Measurements from ENCODE around the gene TMA16.
A peak's percentile ranks its signal among the peaks of the same experiment; 100 is the strongest.
"Not testable (repeated sequence)": the region's sequence is repeated elsewhere in the genome, so short reads cannot be mapped to it uniquely, and the experiment has no call there.

TMA16 gene
- 8.6 reads per million, percentile 29 among the genes with 10 or more reads in this experiment for total RNA-seq

DNA sequence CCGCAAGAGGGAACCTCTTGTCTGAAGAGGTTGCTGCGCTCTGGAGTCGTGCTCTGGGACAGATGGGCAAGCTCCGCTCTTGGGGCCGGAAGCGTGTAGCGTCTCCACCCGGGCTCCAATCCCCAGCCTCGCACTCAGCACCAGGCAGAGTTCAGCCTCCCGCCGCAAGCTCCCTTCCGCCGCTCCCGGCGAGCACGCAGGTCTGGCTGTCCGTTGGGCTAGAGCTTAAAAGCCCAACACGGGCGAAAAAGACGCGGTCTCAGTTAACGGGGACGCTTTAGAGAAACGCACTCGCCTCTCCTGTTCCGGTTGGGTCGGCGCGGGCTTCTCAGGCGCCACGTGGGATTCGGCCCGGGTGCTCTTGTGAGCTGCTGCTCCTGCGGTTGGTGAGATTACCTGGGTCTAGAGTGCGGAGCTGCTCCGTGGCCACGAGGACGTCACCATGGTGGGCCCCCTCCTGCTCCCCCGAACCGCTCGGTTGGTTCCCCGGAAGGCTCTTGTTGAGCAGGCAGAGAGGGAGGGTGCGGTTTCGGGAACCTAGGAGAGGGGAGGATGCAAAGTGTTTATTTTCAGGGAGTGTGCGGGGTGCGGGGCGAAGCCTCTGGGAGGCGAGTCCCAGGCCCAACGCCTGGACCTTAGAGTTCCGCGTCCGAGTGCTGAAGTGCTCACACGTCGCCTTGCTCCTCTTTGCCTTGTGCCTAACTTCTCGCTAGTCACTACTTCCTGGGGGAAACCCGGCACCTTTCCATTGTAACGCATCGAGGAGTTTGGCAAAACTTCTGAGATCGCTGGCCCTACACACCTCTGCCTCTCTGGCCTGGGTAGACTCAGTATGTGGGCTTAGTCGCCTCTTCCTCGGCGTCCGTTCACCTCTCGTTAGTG, at the start of gene TMA16:
TSS of gene TMA16 (plus strand) at position 331 of the 882 bp plus-strand sequence. CDS start at position 443, 112 bp downstream.
- peak; percentile 62 for DNase-seq

DNA sequence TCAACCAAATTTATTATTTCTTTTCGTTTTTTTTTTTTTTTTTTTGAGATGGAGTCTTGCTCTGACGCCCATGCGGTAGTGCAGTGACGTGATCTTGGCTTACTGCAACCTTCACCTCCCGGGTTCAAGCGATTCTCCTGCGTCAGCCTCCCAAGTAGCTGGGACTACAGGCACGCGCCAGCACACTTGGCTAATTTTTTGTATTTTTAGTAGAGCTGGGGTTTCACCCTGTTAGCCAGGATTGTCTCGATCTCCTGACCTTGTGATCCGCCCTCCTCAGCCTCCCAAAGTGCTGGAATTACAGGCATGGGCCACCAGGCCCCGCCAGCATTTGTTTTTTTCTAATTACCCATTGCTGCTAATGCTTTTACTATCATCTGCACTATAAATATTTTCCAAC, 47.5 kb upstream of the TMA16 start:
- DNase-seq, result not testable (repeated sequence)

DNA sequence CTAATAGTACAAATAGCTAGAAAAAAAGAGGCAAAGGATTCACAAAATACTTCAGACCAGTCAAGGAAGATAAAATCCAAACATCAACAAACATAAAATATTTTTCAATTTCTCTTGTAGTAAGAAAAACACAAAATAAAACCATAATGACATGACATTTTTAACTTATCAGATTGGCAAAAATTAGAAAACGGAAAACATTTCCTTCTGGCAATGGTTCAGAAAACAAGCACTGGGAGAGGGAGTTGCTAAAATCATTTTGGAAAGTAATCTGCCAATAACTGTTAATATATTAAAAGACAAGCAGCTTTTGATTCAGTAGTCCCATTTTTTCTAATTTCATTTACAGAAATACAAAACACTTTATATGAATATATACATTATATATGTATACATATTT, 47.0 kb upstream of the TMA16 start:
- DNase-seq, result no peak

DNA sequence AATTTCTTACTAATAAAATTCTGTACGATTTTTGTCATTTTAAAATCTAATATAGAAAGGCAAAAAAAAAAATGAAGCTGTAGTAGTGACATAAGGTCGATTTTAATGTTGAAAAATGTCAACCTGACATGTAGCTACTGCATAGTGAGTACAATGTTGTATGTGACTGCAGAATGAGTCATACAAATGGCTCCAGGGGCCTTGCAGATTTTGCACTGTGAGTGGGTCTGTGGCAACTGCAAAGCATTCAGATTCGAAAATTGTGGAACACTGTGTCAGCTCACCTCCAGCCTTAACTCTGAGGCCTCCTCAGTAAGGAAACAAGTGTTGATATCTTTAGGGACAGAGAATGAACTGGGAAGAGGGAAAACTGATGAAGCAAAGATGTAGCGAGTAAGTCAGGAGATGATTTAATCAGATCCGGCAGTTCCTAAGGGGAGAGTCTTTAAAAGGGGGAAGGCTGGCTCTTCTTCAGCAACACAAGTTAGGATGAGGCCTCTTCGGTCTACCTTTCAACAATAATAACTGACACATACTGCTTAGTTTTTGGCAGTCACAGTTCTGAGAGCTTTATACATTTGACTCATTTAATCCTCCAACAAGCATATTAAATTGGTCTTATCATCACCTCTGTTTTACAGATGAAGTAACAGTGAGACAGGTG, 45.8 kb upstream of the TMA16 start:
- no peak for DNase-seq

DNA sequence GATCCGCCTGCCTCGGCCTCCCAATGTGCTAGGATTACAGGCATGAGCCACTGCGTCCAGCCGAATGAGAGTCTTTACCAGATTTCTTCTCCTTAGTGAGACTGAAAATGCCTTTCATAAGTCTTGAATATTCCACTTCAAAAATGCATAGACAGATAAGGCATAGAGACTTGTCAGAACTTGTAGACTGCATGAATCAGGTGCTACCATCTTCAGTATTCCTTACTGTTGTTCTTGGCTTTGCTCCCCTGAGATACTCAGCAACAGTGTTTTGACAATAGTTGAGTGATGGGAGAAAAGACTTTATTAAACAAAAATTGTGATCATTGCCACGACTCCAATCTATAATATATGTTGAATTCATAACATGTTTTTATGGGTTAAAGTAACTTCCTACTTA, 31.9 kb upstream of the TMA16 start:
- no peak for DNase-seq

DNA sequence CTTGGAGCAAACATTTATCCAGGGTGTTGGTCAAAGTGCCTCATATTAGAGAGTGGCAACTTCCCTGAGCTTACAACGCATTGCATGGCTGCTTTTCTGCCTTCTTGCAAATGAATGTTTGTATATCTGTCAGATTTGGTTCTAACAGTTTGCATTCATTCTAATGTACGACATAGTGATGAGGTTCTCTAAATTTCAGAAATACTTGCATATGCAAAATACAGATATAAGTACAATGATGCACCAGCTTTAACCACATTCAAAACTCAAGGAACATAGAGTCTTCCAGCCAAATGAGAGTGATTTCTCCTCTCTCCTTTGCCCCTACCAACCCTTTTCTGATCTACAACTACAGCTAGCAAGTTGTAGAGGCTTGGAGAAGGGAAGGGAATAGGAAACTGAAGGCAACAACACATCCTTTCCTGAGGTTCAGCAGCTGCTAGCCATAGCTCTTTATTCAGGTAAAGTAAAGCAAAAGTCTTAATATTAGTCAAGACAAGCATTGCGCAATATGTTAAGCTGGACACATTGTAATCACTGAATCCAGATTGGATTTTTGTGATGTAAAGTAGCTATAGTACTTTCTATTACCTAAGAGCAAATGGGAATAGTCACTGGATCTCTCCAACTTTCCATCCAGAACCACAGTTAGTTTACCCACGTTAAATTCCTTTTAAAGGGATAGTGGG, 27.3 kb upstream of the TMA16 start:
- DNase-seq, result no peak

DNA sequence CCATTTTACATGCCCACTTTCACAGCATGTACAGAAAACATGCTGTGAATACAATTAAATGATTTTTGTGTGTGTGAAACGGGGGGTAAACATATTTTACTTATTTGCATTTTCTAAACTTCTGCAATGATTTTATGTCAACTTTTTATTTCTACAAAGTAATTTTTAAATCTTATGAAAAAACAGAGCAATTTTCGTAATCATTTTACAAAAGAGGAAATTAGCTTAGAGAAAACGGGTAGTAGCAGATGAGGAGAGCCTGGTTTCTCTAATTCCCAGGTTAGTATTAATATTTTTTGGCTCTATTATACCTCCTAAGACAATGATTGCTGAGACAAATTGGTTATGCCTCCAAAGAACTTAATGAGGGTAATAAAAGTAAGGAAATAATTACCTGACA, 24.1 kb upstream of the TMA16 start:
- DNase-seq, result no peak

DNA sequence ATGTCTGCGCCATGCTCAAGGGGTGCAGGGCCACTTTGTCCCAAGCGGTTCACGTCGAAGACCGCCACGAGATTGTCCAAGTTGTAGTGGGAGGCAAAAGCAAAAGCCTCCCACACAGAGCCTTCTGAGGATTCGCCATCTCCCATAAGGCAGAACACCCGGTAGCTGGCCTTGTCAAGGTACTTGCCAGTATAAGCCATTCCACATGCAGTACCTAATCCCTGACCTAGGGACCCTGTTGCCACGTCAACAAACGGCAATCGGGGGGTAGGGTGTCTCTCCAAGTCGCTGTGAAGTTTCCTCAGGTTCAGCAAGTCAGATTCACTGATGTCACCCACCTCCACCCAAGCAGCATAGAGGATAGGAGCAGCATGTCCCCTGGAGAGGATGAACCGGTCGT, 21.4 kb upstream of the TMA16 start:
- no peak for DNase-seq

DNA sequence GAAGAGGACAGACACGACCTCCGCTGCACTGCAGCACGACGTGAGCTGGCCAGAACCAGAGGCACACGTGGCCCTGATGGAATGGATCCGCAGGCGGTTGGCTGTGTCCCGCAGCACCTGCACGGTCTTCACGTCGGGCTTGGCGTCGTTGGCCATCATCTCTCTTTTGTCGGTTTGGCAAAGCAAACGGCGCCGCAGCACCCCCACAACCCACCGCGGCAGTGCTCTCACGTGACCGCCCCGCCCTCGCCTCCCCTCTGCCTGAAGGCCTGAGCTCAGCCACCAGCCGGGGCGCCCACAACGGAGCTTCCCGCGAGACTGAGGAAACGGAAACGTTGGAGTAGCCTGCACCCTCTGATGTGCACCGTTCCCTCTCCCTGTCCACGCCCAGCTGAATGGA, 20.9 kb upstream of the TMA16 start, which contains the start of gene TKTL2:
TSS of gene TKTL2 (minus strand) at position 179 of the 400 bp plus-strand sequence. CDS start at position 159, 20 bp downstream.
- DNase-seq, result no peak

DNA sequence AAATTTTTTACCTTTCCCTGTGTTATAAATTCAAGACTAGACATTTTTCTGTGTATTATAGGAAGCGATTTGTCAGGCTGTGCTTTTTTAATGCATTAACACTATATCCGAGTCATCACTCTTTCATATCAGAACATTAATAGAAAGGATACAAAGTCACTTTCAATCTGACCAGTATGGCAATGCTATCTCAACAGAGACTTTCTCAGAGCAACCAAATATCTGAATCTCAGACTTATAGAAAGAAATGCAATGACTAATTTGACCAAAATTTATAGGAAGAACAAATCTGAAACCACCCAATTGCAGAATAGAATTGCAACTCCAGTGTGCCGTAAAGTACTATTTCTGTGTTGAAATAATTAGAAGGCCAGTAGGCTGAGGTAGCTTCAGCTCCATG, 20.5 kb upstream of the TMA16 start:
- no peak for DNase-seq

DNA sequence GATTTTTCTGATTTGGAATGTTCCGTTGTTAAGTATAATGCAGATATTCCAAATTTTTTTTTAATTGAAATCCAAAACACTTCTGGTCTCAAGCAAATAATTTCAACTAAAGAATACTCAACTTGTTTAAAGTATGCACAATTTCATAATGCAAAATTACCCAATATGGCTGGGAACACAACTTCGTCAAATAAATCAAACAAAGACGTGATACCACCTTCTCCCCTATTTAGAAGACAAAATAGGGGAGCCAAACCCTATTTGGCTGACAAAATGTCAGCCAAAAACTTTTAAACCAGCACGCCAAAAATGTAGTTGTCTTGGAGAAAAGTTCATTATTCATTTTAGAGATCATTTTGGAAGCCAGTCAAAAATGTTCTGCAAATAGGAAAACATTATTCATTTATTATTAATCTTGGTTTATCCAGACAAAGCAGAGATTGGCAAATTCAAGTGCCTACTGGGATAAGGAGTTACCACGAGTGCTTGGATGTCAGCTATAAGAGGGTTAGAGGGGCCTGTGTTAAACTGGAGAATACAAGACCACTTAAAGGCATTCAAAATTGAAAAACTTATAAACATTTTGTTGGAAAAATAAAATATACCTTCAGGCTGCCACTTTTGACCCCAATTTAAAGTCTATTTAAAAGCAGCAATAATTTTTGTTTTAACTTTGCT, 17.6 kb upstream of the TMA16 start:
- no peak for DNase-seq

DNA sequence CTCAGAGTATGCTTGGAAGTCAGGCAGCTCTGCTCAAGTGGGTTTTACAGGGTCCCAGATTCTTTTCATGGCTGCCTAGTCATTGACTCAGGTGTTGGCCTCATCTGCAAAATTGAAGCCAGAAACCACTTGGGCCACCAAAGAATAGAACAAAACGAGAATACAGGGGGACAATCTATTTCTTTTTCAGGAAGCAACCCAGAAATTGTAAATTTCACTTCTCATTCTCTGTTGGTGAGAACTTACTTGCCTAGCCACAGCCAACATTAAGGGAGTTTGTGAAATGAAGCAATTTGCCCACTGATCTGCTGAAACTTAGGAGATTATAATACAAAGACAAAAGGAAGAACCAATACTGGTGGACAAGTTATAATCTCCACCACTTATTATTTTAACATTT, 12.3 kb upstream of the TMA16 start:
- no peak for DNase-seq

DNA sequence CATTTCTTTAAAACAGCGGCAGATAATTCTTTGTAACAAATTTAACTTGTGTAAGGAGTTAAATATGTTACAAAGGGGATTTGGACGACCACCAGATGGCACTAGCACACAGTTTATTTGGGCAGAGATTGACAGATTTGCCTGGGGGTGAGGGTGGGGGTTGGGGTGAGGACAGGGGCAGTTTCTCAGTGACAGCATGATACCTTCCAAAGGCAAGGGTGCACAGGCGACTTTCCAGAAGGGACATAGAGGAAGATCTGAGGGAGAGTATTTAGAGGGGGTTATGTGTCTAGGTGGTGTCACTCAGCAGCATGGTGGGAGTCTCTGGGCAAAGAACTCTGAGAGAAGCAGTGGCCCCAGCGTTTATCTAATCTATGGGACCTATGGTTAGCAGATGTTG, 9.6 kb upstream of the TMA16 start:
- peak; percentile 41 for DNase-seq

DNA sequence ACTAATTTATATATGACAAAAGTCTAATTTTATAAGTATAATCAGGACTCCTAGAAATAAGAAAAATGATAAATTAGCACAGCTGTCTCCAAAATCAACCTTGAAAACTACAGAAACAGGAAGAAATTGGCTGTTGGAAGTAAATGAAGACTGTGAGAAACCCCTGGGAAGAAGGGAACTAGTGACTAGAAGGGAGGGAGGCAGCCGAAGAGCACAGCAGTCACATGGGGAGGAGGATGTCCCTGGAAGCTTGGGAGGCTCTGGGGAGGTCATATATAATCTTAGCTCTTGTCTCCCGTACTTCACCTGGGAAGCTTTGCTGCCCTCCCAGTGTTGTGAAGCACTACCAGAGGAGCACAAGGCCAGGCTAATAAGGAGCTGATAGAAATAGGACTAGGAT, 8.9 kb upstream of the TMA16 start:
- no peak for DNase-seq

DNA sequence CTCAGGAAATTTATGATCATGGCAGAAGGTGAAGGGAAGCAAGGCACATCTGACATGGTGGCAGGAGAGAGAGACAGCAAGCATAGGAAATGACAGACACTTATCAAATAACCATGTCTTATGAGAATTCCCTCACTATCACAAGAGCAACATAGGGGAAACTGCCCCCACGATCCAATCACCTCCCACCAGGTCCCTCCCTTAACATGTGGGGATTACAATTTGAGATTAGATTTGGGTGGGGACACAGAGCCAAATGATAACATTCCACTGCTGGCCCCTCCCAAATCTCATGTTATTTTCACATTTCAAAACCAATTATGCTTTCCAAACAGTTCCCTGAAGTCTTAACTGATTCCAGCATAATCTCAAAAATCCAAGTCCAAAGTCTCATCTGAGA, 8.2 kb upstream of the TMA16 start:
- DNase-seq, result no peak

DNA sequence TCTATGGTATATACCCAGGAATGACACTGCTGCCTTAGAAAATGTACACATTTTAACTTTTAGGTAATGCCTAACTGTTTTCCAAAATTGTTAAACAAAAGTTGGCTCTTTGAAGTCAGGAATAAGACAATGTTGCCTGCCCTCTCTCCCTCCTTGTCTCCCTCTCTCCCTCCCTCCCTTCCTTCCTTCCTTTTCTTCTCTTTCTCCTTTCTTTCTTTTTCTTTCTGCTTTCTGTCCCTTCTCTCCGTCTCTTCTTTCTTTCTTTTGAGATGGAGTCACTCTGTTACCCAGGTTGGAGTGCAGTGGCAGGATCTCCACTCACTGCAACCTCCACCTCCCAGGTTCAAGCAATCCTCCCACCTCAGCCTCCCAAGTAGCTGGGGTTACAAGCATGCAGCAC, 4.6 kb upstream of the TMA16 start:
- no peak for DNase-seq

DNA sequence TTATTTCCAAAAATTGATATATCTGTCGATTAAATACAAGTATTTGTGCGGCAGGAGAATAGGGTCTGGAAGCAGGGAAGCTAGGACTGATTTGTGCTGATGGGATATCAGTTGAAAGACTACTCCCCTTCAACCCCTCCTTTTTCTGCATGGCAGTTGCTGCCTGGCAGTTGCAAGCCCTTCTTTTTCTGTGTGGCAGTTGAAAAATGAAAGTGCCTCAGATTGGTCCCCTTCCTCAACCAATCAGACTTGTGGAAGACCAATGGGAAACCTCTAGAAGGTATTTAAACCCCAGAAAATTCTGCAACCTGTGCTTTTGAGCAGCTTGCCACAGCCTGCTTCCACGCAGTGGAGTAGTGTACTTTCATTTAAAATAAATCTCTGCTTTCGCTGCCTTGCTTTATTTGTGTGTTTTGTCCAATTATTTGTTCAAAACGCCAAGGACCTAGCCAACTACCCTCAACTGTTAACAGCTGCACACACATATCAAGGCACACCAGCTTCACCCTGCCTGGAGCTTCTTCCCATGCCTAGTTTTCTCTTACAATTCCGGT, 1.5 kb upstream of the TMA16 start:
- DNase-seq, result no peak

DNA sequence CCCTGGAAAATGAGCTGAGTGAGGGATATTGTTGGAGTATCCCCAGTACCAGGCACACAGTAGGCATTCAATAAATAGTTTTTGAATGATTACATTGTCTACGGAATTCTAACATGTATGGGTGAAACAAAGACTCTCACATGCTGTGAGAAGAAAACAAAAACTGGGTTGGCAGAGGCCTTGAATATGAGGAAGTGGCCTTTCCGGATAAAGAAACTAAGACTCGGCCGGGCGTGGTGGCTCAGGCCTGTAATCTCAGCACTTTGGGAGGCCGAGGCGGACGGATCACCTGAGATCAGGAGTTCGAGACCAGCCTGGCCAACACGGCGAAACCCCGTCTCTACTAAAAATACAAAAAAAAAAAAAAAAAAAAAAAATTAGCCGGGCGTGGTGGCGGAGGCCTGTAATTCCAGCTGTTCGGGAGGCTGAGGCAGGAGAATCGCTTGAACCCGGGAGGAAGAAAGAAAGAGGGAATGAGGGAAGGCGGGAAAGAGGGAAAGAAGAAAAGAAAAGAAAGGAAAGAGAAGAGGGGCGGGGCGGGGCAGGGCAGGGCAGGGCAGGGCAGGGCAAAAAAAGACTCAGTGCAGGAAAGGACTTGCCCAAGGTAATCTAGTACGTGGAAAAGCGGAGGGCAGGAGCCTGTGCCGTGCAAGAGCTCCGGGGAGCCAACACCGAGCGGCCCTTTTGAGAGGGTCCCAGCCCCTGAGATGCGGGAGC, 689 bp upstream of the TMA16 start:
- no peak for DNase-seq

DNA sequence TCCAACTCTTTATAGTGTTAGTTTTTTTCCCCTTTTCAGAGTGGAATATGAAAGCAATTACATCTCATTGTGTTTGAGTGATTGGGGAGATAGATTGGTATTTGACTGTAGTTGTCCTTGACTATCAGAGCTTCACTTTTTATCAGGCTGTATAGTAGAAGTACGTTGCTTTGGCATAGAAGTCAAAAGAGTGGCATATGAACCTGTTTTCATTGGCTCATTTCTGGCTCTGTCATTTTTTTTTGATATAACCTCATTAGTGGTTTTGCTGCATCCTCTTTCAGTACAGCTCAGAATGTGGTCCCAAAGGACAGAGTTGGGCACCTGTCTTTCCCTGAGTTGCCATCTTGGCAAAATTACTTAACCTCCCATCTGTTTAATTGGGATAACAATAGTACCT, 1.4 kb downstream of the TMA16 start:
- DNase-seq, result no peak

DNA sequence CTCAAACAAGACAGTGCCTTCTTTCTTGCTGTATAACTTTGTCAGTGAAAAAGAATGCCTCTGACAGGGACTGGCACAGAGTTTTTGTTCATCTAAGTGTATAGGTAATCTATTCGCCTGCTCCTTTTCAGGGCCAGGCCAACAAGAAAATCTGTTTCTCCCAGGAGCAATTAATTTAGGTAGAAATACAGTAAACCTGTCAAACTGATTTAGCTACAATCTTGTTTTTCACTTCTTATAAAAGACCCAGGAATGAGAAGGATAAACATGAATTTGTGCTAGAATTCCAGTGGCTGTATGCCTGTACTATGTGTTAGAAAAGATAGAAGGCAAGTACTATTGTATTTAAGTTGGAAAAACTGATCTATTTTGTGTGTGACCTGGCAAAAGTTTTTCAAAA, 6.1 kb downstream of the TMA16 start:
- no peak for DNase-seq

DNA sequence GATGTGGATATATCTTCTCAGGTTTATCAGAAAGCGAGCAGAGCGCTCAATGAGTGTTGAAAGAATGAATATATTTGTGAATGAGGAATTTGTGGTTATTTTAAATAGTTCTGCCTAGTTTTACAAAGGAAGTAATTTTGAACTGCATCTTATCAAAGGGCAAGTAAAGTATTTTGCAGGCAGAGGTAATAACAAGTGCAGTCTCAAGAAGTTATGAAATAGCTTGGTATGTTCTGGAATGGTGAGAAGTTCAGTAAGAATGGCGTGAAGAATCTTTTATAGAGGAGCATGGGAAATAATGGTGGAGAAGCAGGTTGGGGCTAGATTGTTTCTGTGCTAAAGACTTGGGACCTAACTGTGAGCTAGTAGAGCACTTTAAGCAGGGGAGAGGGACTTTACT, 10.9 kb downstream of the TMA16 start:
- DNase-seq, result no peak

DNA sequence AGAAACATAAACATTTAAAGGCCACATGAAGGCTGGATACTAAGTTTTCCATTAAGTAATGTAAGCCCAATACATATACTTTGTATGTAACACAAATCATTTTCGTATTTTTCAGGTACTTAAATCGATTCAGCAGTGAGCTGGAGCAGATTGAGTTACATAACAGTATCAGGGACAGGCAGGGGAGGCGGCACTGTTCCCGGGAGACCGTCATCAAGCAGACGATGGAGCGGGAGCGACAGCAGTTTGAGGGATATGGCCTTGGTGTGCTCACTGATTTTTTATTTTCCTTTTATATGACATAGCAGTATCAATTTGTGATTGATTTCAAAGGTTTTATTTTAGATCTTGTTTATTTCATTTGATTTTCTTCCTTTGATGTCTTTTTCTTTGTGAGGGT, 20.7 kb downstream of the TMA16 start:
- DNase-seq, result no peak

Measured in effector CD4-positive, alpha-beta T cell (primary cell).